GM18499 (cell line): ENCODE measurements around the gene PSMB7.

Experiments
- ATAC-seq: cut with Tn5 transposase; IDR thresholded peaks from one replicate; pipeline ENCODE4 v1.9.1; 2021; ENCODE audit warnings: moderate number of reproducible peaks; ENCODE audit not compliant: insufficient read depth, unreplicated experiment

PSMB7 gene

GRCh38 chr9:124414612-124415011 lies 630 bp downstream of the PSMB7 start:
- no peak for ATAC-seq

- ATAC-seq = no peak
Measured at GRCh38 chr9:124412228-124412575, 3.0 kb downstream of the PSMB7 start.

GRCh38 chr9:124411514-124412227 lies 3.6 kb downstream of the PSMB7 start:
- ATAC-seq = no peak

GRCh38 chr9:124410321-124410913 lies 4.8 kb downstream of the PSMB7 start:
- no peak for ATAC-seq

GRCh38 chr9:124409410-124409809 lies 5.8 kb downstream of the PSMB7 start:
- ATAC-seq = no peak

- ATAC-seq = no peak
Measured at GRCh38 chr9:124403246-124403645, 12.0 kb downstream of the PSMB7 start.

- ATAC-seq = no peak
Measured at GRCh38 chr9:124399968-124400940, 15.0 kb downstream of the PSMB7 start.

GRCh38 chr9:124399323-124399967 lies 15.8 kb downstream of the PSMB7 start:
- ATAC-seq = no peak

GRCh38 chr9:124398191-124398935 lies 16.9 kb downstream of the PSMB7 start:
- no peak for ATAC-seq

- no peak for ATAC-seq
Measured at GRCh38 chr9:124395826-124396225, 19.4 kb downstream of the PSMB7 start.

- ATAC-seq = no peak
Measured at GRCh38 chr9:124394596-124394995, 20.6 kb downstream of the PSMB7 start.

- ATAC-seq = no peak
Measured at GRCh38 chr9:124394167-124394566, 21.1 kb downstream of the PSMB7 start.

GRCh38 chr9:124392871-124393460 lies 22.3 kb downstream of the PSMB7 start:
- no peak for ATAC-seq

GRCh38 chr9:124392254-124392870 lies 22.9 kb downstream of the PSMB7 start:
- ATAC-seq = no peak

GRCh38 chr9:124390794-124391658 lies 24.2 kb downstream of the PSMB7 start:
- no peak for ATAC-seq

GRCh38 chr9:124389146-124389939 lies 25.9 kb downstream of the PSMB7 start:
- ATAC-seq = no peak

GRCh38 chr9:124388275-124389048 lies 26.8 kb downstream of the PSMB7 start:
- ATAC-seq = no peak
